Gastrocnemius medialis (tissue), 4 donors: Measurements from ENCODE around the gene SBF1.

ENCODE experiments used
- CTCF ChIP-seq, 5 experiments: fragments of 450-650 bp in 3 of 5; fragments of 200-600 bp in 2 of 5; sonication (generic) in 2 of 5; IDR thresholded peaks in 4 of 5; conservative IDR thresholded peaks in 1 of 5; 1 replicate in 4 of 5; 2 replicates in 1 of 5; pipeline ENCODE4 v1.5.1; 2016 to 2019; ENCODE audit warnings: antibody characterized with exemption in 5 of 5, mild to moderate bottlenecking in 3 of 5, moderate library complexity in 3 of 5
- POLR2A ChIP-seq, 2 donors: fragments of 450-650 bp; IDR thresholded peaks; one replicate each; pipeline ENCODE4 v1.6.1; 2017; ENCODE audit warnings: antibody characterized with exemption in 2 of 2, mild to moderate bottlenecking in 2 of 2, moderate library complexity in 2 of 2

DNA sequence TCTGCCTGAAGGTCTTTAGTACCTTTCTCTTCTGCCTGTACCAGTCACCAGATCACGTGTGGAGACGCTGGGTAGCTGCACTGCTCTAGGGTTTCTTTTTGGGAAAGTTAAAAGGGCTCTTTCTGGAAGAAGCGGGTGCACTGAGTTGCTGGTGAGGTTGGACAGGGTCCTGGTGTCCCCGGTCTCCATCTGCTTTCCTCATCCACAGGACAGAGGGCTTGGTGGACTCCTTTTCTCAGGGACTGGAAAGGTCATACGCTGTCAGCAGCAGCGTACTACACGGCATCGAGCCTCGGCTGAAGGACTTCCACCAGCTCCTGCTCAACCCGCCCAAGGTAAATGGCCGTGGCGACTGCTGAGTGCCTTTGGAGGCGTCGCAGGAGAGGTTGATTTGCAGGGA is 52.8 kb downstream of the SBF1 start:
- TF ChIP-seq POLR2A (IDR thresholded peaks at IDR 0.05), result no peak
- no peak for TF ChIP-seq CTCF (IDR thresholded peaks at IDR 0.05 in 4 of 5, conservative IDR thresholded peaks at IDR 0.05 in 1 of 5)
